HFFc6 (cell line): Measurements from ENCODE around the gene VPS50. TPM values are rescaled to one million over a fixed set of nuclear protein-coding genes. Genes with fewer than 3 reads are reported as not detected.

Experiments used
- DNase-seq: peaks from one replicate; pipeline ENCODE4 v3.0.0-alpha.2; 2018
- H3K27ac Mint-ChIP-seq: 2 replicates; pipeline ENCODE4 v1.8.0; 2020; ENCODE audit warnings: mild to moderate bottlenecking, mixed read lengths
- H3K27me3 Mint-ChIP-seq: 2 replicates; pipeline ENCODE4 v1.8.0; 2021; ENCODE audit warnings: mild to moderate bottlenecking, moderate library complexity, mixed read lengths; ENCODE audit not compliant: insufficient read depth
- H3K36me3 Mint-ChIP-seq: 2 replicates; pipeline ENCODE4 v1.8.0; 2021; ENCODE audit warnings: low read depth, mixed read lengths
- H3K4me1 Mint-ChIP-seq: 2 replicates; pipeline ENCODE4 v1.8.0; 2020; ENCODE audit warnings: low read depth, mixed read lengths
- H3K4me3 Mint-ChIP-seq: 2 replicates; pipeline ENCODE4 v1.8.0; 2020; ENCODE audit warnings: mild to moderate bottlenecking, moderate library complexity, mixed read lengths
- H3K9me3 Mint-ChIP-seq: 2 replicates; pipeline ENCODE4 v1.8.0; 2020; ENCODE audit warnings: mild to moderate bottlenecking, mixed read lengths
- total RNA-seq, 6 experiments: library from RNA; stranded (reverse); fragmentation: NEBNext Ultra II Directional; extraction: Animal tissue kit (Norgen Biotek cat#: 25700); gene quantifications; 2 replicates in 1 of 6; 3 replicates in 5 of 6; pipeline ENCODE4 v1.2.3, GENCODE V29; 2021
- TF ChIP-seq, protein P1 (sequence below): fragments of 200-600 bp; sonication (generic); IDR thresholded peaks from 2 replicates; pipeline ENCODE4 v1.5.0; 2021; ENCODE audit warnings: antibody characterized with exemption, mild to moderate bottlenecking

The VPS50 gene
- total RNA-seq, 6 experiments from 2014 or later = 17.0 to 20.3 (median 19.1) TPM

DNA sequence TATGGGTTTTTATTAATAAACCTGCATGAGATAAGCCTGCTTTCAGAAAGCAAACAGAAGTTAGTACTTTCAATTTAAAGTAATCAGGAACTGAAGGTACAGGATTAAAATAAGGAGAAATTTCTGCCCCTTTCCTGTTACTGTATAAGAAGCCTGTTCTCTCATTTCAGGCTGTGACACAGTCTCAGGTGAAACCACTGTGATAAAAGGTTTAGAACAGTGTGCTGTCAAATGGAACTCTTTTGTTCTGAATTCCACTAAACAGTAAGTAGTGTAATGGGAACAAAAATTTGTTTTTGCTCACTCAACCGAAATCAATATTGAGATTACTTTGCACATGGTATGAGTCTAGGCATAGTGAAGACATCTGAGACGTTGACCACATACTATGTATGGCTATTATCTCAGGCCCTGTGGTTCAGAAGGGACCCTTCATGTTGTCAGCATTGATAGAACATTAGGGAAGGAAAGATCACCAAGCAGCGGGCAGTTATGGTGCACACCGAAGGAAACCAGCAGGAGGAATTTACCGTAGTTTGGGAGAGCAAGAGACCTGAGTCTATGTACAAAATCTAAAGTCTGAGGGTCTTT lies 20.8 kb upstream of the VPS50 start:
- H3K27ac Mint-ChIP-seq = no peak overlapping the region
- no peak for DNase-seq
- peaks cover 22% of the 10 kb centered on the region for H3K27me3 Mint-ChIP-seq
- H3K36me3 Mint-ChIP-seq = no peaks in the 10 kb centered on the region
- TF ChIP-seq, protein P1, sequence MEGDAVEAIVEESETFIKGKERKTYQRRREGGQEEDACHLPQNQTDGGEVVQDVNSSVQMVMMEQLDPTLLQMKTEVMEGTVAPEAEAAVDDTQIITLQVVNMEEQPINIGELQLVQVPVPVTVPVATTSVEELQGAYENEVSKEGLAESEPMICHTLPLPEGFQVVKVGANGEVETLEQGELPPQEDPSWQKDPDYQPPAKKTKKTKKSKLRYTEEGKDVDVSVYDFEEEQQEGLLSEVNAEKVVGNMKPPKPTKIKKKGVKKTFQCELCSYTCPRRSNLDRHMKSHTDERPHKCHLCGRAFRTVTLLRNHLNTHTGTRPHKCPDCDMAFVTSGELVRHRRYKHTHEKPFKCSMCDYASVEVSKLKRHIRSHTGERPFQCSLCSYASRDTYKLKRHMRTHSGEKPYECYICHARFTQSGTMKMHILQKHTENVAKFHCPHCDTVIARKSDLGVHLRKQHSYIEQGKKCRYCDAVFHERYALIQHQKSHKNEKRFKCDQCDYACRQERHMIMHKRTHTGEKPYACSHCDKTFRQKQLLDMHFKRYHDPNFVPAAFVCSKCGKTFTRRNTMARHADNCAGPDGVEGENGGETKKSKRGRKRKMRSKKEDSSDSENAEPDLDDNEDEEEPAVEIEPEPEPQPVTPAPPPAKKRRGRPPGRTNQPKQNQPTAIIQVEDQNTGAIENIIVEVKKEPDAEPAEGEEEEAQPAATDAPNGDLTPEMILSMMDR = no peak
- H3K9me3 Mint-ChIP-seq = no peaks in the 10 kb centered on the region
- no peak overlapping the region for H3K4me3 Mint-ChIP-seq
- no peaks in the 10 kb centered on the region for H3K4me1 Mint-ChIP-seq

DNA sequence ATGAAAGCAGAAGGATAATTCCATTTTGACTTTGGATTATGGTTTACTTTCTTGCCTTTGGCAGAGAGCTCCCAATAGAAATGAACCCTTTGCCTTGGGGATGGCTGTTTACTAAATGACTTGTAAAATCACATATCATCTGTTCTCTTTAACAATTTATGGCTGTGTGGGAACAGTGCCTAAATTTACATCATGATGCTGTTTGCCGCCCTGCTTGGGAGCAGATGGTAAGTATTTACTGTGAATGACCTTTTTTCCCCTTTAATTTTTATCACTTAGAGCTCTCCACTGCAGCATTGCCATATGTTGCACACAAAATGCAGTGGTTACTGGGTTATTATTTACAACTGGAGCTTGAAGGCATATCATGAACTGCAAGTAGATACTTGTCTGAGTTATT lies 19.3 kb upstream of the VPS50 start:
- TF ChIP-seq, protein P1 = no peak
- no peaks in the 10 kb centered on the region for H3K4me1 Mint-ChIP-seq
- H3K4me3 Mint-ChIP-seq = no peak overlapping the region
- no peak overlapping the region for H3K27ac Mint-ChIP-seq
- H3K27me3 Mint-ChIP-seq = peaks cover 14% of the 10 kb centered on the region
- no peaks in the 10 kb centered on the region for H3K9me3 Mint-ChIP-seq
- DNase-seq = no peak
- H3K36me3 Mint-ChIP-seq = no peaks in the 10 kb centered on the region

DNA sequence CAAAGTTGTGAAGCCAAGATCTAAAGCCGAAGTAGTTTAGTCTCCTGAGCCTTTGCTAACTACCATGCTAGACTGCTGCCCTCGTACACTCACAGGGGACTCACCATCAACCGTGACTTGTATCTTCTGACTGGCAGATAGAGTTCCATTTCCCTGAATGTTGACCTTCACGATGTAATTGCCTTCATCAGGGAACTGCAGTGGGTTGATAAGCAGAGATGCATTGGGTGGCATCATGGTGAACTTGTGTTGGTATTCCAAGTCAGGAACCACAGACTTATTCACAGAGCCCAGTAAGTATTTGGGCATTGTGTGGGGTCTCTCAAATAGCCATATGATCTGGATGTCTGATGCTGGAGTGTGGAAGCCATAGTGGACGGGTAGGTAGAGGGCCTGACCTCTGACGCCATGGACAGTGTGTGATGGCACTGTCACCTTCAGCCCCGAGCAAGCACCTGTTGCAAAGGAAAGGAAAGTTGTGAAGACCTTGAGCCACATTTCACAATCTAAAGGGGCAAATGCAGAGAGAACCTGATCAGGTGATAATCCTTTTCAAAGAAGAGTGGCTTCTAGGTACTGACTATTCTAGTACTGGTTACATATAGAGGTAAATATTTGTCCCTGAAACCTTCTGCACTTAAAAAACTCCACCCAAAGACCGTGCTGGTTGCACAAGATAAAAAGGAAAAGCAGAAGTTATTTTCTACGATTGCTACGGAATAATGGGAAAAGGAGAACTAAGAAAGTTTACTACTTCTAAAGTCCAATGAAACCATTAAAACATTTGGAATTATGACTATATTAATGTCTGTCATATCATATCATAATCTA lies 13.0 kb upstream of the VPS50 start:
- Mint-ChIP-seq H3K27ac (no peak overlapping the region), H3K36me3 (no peaks in the 10 kb centered on the region), H3K4me1 (no peaks in the 10 kb centered on the region), H3K4me3 (no peak overlapping the region), H3K9me3 (no peaks in the 10 kb centered on the region), H3K27me3 (peaks cover 20% of the 10 kb centered on the region)
- no peak for DNase-seq
- TF ChIP-seq, protein P1 = no peak

DNA sequence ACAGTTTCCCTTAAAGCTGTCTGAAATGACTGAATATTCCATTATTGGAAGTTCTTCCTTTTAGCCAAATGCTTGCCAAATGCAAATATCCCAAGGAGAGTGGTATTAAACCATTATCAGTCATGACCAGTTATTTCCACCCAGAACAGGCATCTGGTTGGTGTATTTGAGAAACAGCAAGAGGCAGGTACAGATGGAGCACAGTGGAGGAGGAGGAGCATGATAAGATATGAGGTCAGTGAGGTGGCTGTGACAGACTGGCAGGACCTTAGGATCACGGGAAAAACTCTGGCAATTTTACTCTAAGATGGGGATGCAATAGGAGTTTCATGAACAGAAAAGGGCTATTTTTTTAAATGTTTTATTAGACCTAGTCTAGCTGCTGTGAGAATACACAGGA lies 12.3 kb upstream of the VPS50 start:
- H3K4me1 Mint-ChIP-seq = no peaks in the 10 kb centered on the region
- H3K36me3 Mint-ChIP-seq = no peaks in the 10 kb centered on the region
- peaks cover 22% of the 10 kb centered on the region for H3K27me3 Mint-ChIP-seq
- TF ChIP-seq, protein P1 = no peak
- H3K4me3 Mint-ChIP-seq = no peak overlapping the region
- DNase-seq = no peak
- no peaks in the 10 kb centered on the region for H3K9me3 Mint-ChIP-seq
- H3K27ac Mint-ChIP-seq = no peak overlapping the region

DNA sequence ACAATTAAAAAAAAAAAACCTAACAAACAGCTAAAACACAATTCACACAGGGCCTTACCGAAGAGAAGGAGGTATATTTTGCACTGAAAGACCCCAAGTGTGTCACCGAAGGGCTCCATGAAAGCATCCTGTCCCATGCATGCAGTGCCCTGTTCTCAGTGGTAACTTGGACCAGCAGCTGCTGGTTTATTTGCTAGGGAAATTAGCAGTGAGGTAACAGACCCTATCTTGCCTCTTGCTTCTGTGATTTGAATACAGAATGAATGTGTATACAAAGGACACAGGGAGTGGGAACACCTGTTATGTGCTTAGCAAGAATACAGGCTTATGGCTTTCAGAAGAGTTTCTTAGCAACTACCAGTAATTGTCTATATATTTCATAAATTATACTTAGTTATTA lies 5.9 kb upstream of the VPS50 start, which contains the start of gene HEPACAM2:
Gene HEPACAM2 (minus strand): TSS at position 160 of the 400 bp plus-strand sequence.
- no peak for DNase-seq
- H3K9me3 Mint-ChIP-seq = no peaks in the 10 kb centered on the region
- H3K27me3 Mint-ChIP-seq = peaks cover 18% of the 10 kb centered on the region; the same call in 1 of the 2 replicates
- H3K36me3 Mint-ChIP-seq = no peaks in the 10 kb centered on the region
- no peak within 1 kb of the TSS for H3K4me3 Mint-ChIP-seq
- TF ChIP-seq, protein P1 = no peak
- H3K27ac Mint-ChIP-seq = no peak within 1 kb of the TSS
- H3K4me1 Mint-ChIP-seq = peaks cover 11% of the 10 kb centered on the region; the same call in 1 of the 2 replicates
